Measurements from ENCODE around the gene QSER1. TPM values are rescaled to one million over a fixed set of nuclear protein-coding genes. Genes with fewer than 3 reads are reported as not detected.

The QSER1 gene
- total RNA-seq, 1 donor from 2014 or later = 23.4 TPM

Other genes with a start within 250 kb of the QSER1 start
- gene CCDC73, start 98.1 kb upstream of the QSER1 start, total RNA-seq (ENCODE audit: insufficient read depth, low replicate concordance) = 4.1 TPM
- gene PRRG4, start 62.9 kb upstream of the QSER1 start, total RNA-seq (ENCODE audit: insufficient read depth, low replicate concordance) = 6.0 TPM
- 6.5 TPM for gene DEPDC7, start 123.1 kb downstream of the QSER1 start, total RNA-seq (ENCODE audit: insufficient read depth, low replicate concordance)
- 40.7 TPM for gene TCP11L1, start 146.8 kb downstream of the QSER1 start, total RNA-seq (ENCODE audit: insufficient read depth, low replicate concordance)

Data from umbilical cord (tissue), 1 donor.